Neuronal stem cell (in vitro differentiated cells): ENCODE measurements around the gene HEPACAM2. TPM values are rescaled to one million over a fixed set of nuclear protein-coding genes. Genes with fewer than 3 reads are reported as not detected.

Source experiments
- DNase-seq: peaks from one replicate; pipeline ENCODE4 v3.0.0-alpha.2; 2013; ENCODE audit warnings: low spot score
- H2AFZ ChIP-seq: one replicate; pipeline ENCODE4 v1.6.1; 2013; ENCODE audit warnings: mild to moderate bottlenecking, low read length, inconsistent platforms
- H2AK5ac ChIP-seq: 2 replicates; pipeline ENCODE4 v1.6.1; 2013; ENCODE audit warnings: low read depth, mild to moderate bottlenecking, inconsistent platforms, low read length, moderate library complexity, mixed read lengths
- H2BK120ac ChIP-seq: 2 replicates; pipeline ENCODE4 v1.6.1; 2013; ENCODE audit warnings: low read depth, mild to moderate bottlenecking, inconsistent platforms, low read length, moderate library complexity, mixed read lengths
- H2BK12ac ChIP-seq: one replicate; pipeline ENCODE4 v1.6.1; 2013; ENCODE audit warnings: low read length, inconsistent platforms
- H2BK15ac ChIP-seq: 2 replicates; pipeline ENCODE4 v1.6.1; 2013; ENCODE audit warnings: mild to moderate bottlenecking, low read length, inconsistent platforms, mixed read lengths
- H2BK5ac ChIP-seq: one replicate; pipeline ENCODE4 v1.6.1; 2013; ENCODE audit warnings: inconsistent platforms, mild to moderate bottlenecking, low read length, moderate library complexity
- H3K14ac ChIP-seq: one replicate; pipeline ENCODE4 v1.6.1; 2013; ENCODE audit warnings: low read length, inconsistent platforms
- H3K18ac ChIP-seq: 2 replicates; pipeline ENCODE4 v1.6.1; 2013; ENCODE audit warnings: low read length, inconsistent platforms
- H3K23ac ChIP-seq: 2 replicates; pipeline ENCODE4 v1.6.1; 2013; ENCODE audit warnings: low read depth, mild to moderate bottlenecking, mixed read lengths, low read length, inconsistent platforms; ENCODE audit not compliant: poor library complexity
- H3K27ac ChIP-seq: replicated peaks from 3 replicates; pipeline ENCODE4 v1.5.1; 2013; ENCODE audit warnings: low read length, inconsistent platforms
- H3K27me3 ChIP-seq, 3 experiments: 2 replicates each; pipeline ENCODE4 v1.6.1; 2013; ENCODE audit warnings: low read length in 3 of 3, mild to moderate bottlenecking in 2 of 3, inconsistent platforms in 1 of 3, low read depth in 1 of 3, mixed read lengths in 1 of 3, moderate library complexity in 1 of 3; ENCODE audit not compliant: control insufficient read depth in 3 of 3, insufficient read depth in 3 of 3
- H3K36me3 ChIP-seq, 2 donors: replicated peaks in 1 of 2; 2 replicates each; pipeline ENCODE4 v1.6.1; 2013; ENCODE audit warnings: low read length in 2 of 2; ENCODE audit not compliant: control insufficient read depth in 2 of 2, insufficient read depth in 2 of 2
- H3K4ac ChIP-seq: 2 replicates; pipeline ENCODE4 v1.6.1; 2013; ENCODE audit warnings: inconsistent platforms, mild to moderate bottlenecking, low read length, moderate library complexity
- H3K4me1 ChIP-seq, 2 donors: 1 replicate in 1 of 2; 2 replicates in 1 of 2; pipeline ENCODE4 v1.6.1; 2013; ENCODE audit warnings: low read length in 2 of 2, low read depth in 1 of 2; ENCODE audit not compliant: control insufficient read depth in 2 of 2, insufficient read depth in 1 of 2
- H3K4me2 ChIP-seq: one replicate; pipeline ENCODE4 v1.6.1; 2013; ENCODE audit warnings: mild to moderate bottlenecking, low read length, inconsistent platforms; ENCODE audit not compliant: insufficient read depth, poor library complexity, severe bottlenecking
- H3K4me3 ChIP-seq, 2 donors: 2 replicates each; pipeline ENCODE4 v1.5.1; 2013; ENCODE audit warnings: low read length in 2 of 2, mild to moderate bottlenecking in 2 of 2, inconsistent platforms in 1 of 2, moderate library complexity in 1 of 2
- H3K79me1 ChIP-seq: one replicate; pipeline ENCODE4 v1.6.1; 2013; ENCODE audit warnings: low read depth, mild to moderate bottlenecking, inconsistent platforms, low read length, moderate library complexity
- H3K9ac ChIP-seq: one replicate; pipeline ENCODE4 v1.6.1; 2013; ENCODE audit warnings: mild to moderate bottlenecking, low read depth, low read length, inconsistent platforms; ENCODE audit not compliant: poor library complexity
- H3K9me3 ChIP-seq, 2 donors: replicated peaks in 1 of 2; 2 replicates each; pipeline versions ENCODE3 to v1.6.1; 2013; ENCODE audit warnings: low read length in 2 of 2, mild to moderate bottlenecking in 2 of 2, inconsistent platforms in 1 of 2, low read depth in 1 of 2, mixed read lengths in 1 of 2, moderate library complexity in 1 of 2; ENCODE audit not compliant: control insufficient read depth in 2 of 2, insufficient read depth in 1 of 2
- H4K8ac ChIP-seq: one replicate; pipeline ENCODE4 v1.6.1; 2013; ENCODE audit warnings: low read depth, mild to moderate bottlenecking, inconsistent platforms, low read length, moderate library complexity
- H4K91ac ChIP-seq: one replicate; pipeline ENCODE4 v1.6.1; 2013; ENCODE audit warnings: low read length, low read depth, mild to moderate bottlenecking, inconsistent platforms; ENCODE audit not compliant: poor library complexity
- WGBS, 2 donors: extraction: QIAGEN DNeasy Blood & Tissue Kit; methylation state at CpG; one replicate each; pipeline ENCODE4 v1.1.7; 2013; ENCODE audit warnings: missing lambda C conversion rate in 2 of 2, mixed read lengths in 1 of 2; ENCODE audit not compliant: insufficient read length in 2 of 2, insufficient replicate concordance in 1 of 2; ENCODE audit errors: extremely low coverage in 2 of 2; 5-methylcytosine and 5-hydroxymethylcytosine counted together
- polyA plus RNA-seq, 2 experiments: library from polyadenylated mRNA; stranded (reverse); fragments of 200-250 nt; gene quantifications; one replicate each; pipeline ENCODE4 v1.2.3, GENCODE V29; 2013

Gene HEPACAM2
- polyA plus RNA-seq (2013, experiment 1 of 2) = 0.03 TPM
- polyA plus RNA-seq (2013, experiment 2 of 2) = 0.01 TPM

- Histone ChIP-seq H3K9ac (no peak within 1 kb of the TSS), H3K27me3 (peaks cover 0 to 19% (median 0%) of the 10 kb centered on the region in 3 experiments), H4K91ac (no peak within 1 kb of the TSS), H2AFZ (no peak within 1 kb of the TSS), H3K4me3 (no peak within 1 kb of the TSS), H3K18ac (no peak within 1 kb of the TSS), H3K36me3 (no peaks in the 10 kb centered on the region), H3K23ac (no peak within 1 kb of the TSS), H2BK5ac (no peak within 1 kb of the TSS), H4K8ac (no peak within 1 kb of the TSS), H3K27ac (no peak within 1 kb of the TSS), H2AK5ac (no peak within 1 kb of the TSS), H2BK12ac (no peak within 1 kb of the TSS), H3K4ac (no peak within 1 kb of the TSS), H3K4me1 (no peaks in the 10 kb centered on the region), H3K9me3 (no peaks in the 10 kb centered on the region), H3K4me2 (no peak within 1 kb of the TSS), H3K14ac (no peak within 1 kb of the TSS), H2BK15ac (no peak within 1 kb of the TSS), H3K79me1 (no peaks in the 10 kb centered on the region), H2BK120ac (no peak within 1 kb of the TSS)
- no CpG with 5 or more reads among the region's 2 CpGs for WGBS, 2 donors
- no peak for DNase-seq
These were observed at the start of gene HEPACAM2 for GRCh38 chr7:93226310-93226709. Gene HEPACAM2, minus strand, starts transcription at chr7:93226469.

- Histone ChIP-seq H3K27ac (no peak overlapping the region), H3K14ac (no peak overlapping the region), H3K79me1 (no peaks in the 10 kb centered on the region), H2AFZ (no peak overlapping the region), H3K4me3 (no peak overlapping the region), H3K9me3 (no peaks in the 10 kb centered on the region), H3K23ac (no peak overlapping the region), H2BK5ac (no peak overlapping the region), H2BK15ac (no peak overlapping the region), H4K8ac (no peak overlapping the region), H3K27me3 (no peaks in the 10 kb centered on the region), H4K91ac (no peak overlapping the region), H3K18ac (no peak overlapping the region), H3K4me2 (no peak overlapping the region), H3K9ac (no peak overlapping the region), H2BK12ac (no peak overlapping the region), H3K4ac (no peak overlapping the region), H2AK5ac (no peak overlapping the region), H3K36me3 (peaks cover 0 to 4% of the 10 kb centered on the region in 2 donors), H2BK120ac (no peak overlapping the region), H3K4me1 (no peaks in the 10 kb centered on the region)
- no peak for DNase-seq
- WGBS, 2 donors = no CpG with 5 or more reads among the region's 4 CpGs
These were observed 39.0 kb upstream of the HEPACAM2 start for GRCh38 chr7:93265220-93265619.

- Histone ChIP-seq H3K4me2 (no peak overlapping the region), H3K9ac (no peak overlapping the region), H4K8ac (no peak overlapping the region), H3K79me1 (no peaks in the 10 kb centered on the region), H3K4me1 (no peaks in the 10 kb centered on the region), H3K27ac (no peak overlapping the region), H2BK120ac (no peak overlapping the region), H3K9me3 (no peaks in the 10 kb centered on the region), H3K36me3 (peaks cover 0 to 9% of the 10 kb centered on the region in 2 donors), H3K4ac (no peak overlapping the region), H2AK5ac (no peak overlapping the region), H3K23ac (no peak overlapping the region), H2BK12ac (no peak overlapping the region), H3K4me3 (no peak overlapping the region), H2BK5ac (no peak overlapping the region), H3K14ac (no peak overlapping the region), H3K27me3 (no peaks in the 10 kb centered on the region), H2AFZ (no peak overlapping the region), H2BK15ac (no peak overlapping the region), H3K18ac (no peak overlapping the region), H4K91ac (no peak overlapping the region)
- DNase-seq = no peak
- no CpG with 5 or more reads among the region's 1 CpG for WGBS, 2 donors
These were observed 36.3 kb upstream of the HEPACAM2 start for GRCh38 chr7:93262535-93262934.

- no peak overlapping the region for H3K27ac ChIP-seq
- no peaks in the 10 kb centered on the region for H3K4me1 ChIP-seq
- H3K18ac ChIP-seq = no peak overlapping the region
- H3K4me2 ChIP-seq = no peak overlapping the region
- H4K91ac ChIP-seq = no peak overlapping the region
- no peak overlapping the region for H3K14ac ChIP-seq
- H2BK15ac ChIP-seq = no peak overlapping the region
- H2BK12ac ChIP-seq = no peak overlapping the region
- H3K23ac ChIP-seq = no peak overlapping the region
- H2BK5ac ChIP-seq = no peak overlapping the region
- no peak overlapping the region for H3K4me3 ChIP-seq
- H4K8ac ChIP-seq = no peak overlapping the region
- no peak overlapping the region for H2BK120ac ChIP-seq
- H3K36me3 ChIP-seq = peaks cover 0 to 9% of the 10 kb centered on the region in 2 donors
- H2AFZ ChIP-seq = no peak overlapping the region
- H3K9me3 ChIP-seq = no peaks in the 10 kb centered on the region
- no peaks in the 10 kb centered on the region for H3K27me3 ChIP-seq
- H2AK5ac ChIP-seq = no peak overlapping the region
- DNase-seq = no peak
- no peak overlapping the region for H3K4ac ChIP-seq
- no peak overlapping the region for H3K9ac ChIP-seq
- no peaks in the 10 kb centered on the region for H3K79me1 ChIP-seq
These were observed 32.4 kb upstream of the HEPACAM2 start for GRCh38 chr7:93258661-93259060.
